SKM-1 treated with dmso at 0.1 percent for 144 hours (cell line): ENCODE data around the gene PCDH12.

ENCODE experiments used
- DNase-seq: peaks from one replicate; lab custom pipeline; 2025; ENCODE audit not compliant: unreplicated experiment; lab: John Stamatoyannopoulos, UW

PCDH12 gene

DNA sequence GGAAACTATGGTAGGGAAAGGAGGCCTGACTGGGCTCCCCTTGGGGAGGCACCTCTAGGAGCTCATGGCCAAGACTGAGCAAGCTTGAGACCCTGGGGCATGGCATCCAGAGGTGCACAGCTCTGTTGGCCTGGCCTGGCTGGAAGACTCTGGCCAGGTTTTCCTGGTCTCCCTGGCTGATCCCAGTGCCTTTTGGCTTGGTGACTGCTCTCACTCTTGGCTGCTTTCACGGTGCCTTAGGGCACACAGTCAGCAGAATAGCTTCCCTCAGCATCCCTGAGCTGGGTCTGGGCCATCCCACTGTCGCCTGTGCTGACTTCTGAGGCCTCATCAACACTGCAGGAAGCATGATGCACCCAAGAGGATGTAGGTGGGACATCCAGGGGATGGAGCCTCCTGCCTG, 47.7 kb downstream of the PCDH12 start:
- DNase-seq = no peak

DNA sequence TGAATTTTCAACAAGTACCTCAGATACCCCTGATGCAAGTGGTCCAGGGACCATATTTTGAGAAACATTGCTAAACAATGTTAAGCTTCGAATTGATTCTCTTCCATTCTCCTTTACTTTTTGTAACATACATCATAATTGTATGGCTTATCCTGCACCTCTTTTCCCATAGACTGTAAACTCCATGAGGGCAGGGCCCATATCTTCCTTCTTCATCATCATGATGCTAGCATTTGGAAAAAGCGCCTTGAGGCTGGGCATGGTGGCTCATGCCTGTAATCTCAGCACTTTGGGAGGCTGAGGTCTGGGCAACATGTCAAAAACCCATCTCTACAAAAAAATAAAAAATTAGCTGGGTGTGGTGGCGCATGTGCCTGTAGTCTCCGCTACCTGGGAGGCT, 48.8 kb downstream of the PCDH12 start:
- no peak for DNase-seq

DNA sequence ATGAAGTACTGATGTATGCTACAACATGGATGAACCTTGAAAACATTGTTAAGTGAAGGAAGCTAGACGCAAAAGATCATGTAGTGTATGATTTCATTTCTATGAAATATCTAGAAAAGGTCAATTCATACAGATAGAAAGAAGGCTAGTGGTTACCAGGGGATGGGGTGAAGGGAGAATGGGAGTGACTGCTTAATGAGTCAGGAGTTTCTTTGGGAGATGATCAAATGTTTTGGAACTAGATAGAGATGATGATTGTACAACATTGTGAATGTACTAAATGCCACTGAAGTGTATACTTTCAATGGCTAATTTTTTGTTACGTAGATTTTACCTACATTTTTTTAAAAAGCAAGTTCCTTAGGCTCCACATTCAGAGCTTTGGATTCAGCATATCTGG, 49.2 kb downstream of the PCDH12 start:
- DNase-seq = no peak

DNA sequence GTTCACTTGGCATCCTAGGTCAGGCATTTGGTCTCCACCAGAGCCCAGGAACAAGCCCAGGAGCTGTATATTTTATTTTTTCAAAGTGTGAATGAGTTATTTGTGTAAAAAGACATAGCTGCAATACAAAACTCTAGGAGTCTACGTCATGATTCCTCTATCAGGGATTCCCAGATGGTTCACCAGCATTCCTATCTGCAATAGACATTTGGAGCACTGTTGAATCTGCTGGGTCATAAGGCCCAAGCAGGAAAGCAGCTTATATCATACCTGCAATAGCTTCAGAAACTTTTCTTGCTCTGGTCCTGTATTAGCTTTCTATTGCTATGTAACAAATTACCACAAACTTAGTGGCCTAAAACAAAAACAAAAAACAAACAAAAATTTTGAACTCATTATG, 51.0 kb downstream of the PCDH12 start:
- no peak for DNase-seq

DNA sequence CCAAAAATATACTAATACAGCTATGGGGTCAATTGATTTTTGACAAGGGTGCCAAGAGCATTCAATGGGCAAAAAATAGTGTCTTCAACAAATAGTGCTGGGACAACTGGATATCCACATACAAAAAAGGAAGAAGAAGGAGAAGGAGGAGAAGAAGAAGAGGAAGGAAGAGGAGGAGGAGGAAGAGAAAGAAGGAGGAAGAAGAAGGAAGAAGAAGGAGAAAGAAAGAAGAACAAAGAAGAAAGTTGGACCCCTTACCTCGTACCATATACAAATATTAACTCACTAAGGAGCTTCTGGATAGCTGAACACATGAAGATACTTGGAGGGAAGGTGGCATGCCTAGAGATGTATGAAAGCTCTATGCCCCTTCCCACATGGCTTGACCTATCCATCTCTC, 51.5 kb downstream of the PCDH12 start:
- DNase-seq = no peak

DNA sequence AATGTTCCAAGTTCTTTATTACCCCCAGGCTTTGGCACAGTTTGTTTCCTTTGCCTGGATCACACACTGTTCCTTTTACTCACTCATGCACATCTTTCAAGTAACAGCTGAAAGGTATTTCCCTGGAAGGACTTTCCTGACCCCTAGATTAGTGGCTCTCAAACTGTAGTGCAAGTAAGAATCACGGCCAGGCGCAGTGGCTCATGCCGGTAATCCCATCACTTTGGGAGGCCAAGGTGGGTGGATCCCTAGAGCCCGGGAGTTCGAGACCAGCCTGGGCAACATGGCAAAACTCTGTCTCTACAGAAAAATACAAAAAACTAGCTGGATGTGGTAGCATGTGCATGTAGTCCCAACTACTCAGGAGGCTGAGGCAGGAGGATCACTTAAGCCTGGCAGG, 53.5 kb downstream of the PCDH12 start:
- DNase-seq = no peak

DNA sequence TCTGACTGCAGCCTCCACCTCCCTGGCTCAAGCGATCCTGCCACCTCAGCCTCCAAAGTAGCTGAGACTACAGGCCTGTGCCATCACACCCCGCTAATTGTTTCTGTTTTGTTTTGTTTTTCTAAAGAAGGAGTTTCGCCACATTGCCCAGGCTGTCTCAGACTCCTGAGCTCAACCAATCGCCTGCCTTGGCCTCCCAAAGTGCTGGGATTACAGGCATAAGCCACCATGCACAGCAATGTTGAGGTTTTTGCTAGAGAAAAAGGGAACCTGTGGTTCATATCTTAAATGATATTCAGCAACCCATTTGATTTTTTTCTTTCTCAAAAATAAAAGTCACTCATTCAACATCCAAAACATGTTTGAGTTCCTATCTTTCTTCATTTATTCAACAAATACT, 54.7 kb downstream of the PCDH12 start:
- peak; percentile 54 for DNase-seq

DNA sequence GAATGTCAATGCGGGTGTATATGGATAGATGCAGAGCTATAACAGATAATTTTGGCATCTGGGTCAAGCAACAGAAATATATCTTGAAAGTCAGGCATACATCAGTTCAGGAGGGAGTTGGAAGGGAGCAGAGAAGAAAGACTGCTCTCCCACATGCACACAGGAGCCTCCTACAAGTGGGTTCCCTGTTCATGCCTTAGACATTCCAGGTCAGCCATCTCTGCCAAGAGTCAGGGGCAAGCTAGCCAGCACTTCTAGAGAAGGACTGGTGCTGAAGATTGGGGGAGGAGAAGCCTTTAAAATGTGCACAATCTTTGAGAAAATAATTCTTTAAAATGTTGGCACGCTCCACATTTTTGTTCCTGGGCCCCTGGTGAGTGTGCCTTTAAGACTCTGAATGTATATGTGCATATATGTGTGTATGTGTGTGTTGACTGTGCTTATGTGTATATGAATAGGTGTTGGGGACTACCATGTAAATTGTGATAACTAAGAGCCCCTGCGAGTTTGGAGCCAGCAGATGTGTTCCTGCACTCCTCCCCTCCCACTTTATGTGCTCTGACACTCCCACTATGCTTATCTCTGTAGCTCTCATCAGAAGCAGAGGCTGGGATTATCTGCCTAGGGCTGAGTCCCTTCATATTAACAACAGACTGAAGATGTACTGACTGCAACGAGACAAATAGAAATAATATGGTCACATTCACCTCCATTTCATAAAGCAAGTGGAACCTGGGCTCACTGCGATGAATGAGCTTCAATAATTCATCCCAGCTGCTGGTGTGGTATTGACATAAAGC, 55.8 kb downstream of the PCDH12 start:
- DNase-seq = no peak

DNA sequence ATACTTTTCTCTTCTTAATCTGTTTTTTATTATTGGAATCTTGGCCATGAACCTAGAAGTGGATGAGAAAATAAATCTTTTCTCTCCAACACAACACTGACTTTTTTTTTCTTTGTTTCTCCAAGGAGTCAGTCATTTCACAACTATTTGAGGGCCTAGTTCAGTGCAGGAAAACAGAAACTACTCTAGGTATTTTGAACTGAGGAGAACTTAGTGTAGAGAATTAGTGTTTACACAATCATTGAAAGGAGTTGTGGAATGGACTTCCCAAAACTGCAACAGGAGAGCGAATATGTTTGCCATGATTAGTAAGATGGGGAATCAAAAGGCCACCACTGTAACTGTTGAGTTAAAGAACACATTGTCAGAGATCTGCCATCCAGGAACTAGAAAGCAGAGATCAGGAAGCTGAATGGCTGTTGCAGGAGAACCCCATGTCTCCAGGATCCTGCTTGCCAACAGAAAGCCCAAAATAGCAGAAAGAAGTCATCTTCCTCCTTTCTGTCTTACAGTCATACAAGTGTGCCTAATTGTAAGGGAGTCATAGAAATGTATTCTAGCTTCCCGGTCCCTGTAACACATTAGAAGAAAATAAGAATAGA, 59.5 kb downstream of the PCDH12 start:
- peak; percentile 46 for DNase-seq

DNA sequence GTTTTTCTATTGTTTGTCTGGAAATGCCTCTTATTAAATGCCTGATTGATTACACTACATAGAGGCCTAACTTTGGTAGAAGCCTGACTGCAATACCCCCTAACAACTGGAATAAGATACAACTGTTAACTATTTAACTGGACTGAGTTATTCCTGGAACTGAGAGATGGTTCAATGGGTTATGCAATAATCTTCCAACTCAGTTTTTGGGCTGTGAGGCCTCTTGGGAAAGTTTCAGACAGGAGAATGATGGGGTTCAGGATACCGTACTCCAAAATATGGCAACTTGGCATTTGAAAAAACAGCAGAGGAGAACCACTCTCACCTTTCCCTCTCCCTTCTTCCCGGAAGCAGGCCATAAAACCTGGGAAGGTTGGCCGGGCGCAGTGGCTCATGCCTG, 60.6 kb downstream of the PCDH12 start:
- DNase-seq = no peak
